ENCODE results near the gene MAPKAPK2.

DNA sequence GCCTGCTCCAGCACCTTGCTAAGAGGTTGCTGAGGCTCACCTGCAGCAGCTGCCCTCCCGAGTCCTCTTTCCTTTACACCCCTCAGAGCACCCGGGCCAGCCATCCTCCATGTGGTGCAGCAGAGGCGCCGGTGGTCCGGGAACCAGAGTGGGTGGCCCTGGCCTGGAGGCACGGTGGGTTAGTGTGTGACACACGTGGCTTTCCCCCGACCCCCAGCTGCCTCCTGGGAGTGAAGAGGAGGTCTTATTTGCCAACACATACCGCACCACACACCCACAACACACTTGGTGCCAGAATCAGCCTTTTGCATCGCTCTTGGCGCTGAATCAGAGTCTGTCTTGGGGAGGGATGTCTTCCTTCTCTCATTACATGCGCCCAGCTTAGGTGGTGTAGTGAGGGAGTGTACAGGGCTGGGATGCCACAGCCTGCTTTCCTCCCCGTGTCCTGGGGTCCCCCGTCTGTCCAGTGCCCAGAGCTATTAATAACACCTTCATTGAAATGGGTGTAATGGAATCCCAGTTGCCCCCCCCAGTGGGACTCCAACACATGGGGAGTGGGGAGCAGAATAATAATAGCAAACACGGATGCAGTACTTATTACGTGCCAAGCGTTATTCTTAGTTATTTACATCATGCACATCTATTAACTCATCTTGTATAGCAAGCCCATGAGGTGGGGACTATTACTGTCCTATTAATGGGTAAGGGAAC is 38.2 kb downstream of the MAPKAPK2 start:
- TF ChIP-seq, protein P1, sequence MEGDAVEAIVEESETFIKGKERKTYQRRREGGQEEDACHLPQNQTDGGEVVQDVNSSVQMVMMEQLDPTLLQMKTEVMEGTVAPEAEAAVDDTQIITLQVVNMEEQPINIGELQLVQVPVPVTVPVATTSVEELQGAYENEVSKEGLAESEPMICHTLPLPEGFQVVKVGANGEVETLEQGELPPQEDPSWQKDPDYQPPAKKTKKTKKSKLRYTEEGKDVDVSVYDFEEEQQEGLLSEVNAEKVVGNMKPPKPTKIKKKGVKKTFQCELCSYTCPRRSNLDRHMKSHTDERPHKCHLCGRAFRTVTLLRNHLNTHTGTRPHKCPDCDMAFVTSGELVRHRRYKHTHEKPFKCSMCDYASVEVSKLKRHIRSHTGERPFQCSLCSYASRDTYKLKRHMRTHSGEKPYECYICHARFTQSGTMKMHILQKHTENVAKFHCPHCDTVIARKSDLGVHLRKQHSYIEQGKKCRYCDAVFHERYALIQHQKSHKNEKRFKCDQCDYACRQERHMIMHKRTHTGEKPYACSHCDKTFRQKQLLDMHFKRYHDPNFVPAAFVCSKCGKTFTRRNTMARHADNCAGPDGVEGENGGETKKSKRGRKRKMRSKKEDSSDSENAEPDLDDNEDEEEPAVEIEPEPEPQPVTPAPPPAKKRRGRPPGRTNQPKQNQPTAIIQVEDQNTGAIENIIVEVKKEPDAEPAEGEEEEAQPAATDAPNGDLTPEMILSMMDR (conservative IDR thresholded peaks at IDR 0.05; ENCODE audit: low read length) = no peak
- no peak for TF ChIP-seq EZH2phosphoT487 (IDR thresholded peaks at IDR 0.05; ENCODE audit: borderline replicate concordance)

All from Loucy (cell line).